GM19467 (cell line): ENCODE data around the gene PIANP.
"Not testable (repeated sequence)": the region's sequence is repeated elsewhere in the genome, so short reads cannot be mapped to it uniquely, and the experiment has no call there.

Experiments used
- ATAC-seq: cut with Tn5 transposase; IDR thresholded peaks from one replicate; pipeline ENCODE4 v1.9.1; 2021; ENCODE audit warnings: mild to moderate bottlenecking, moderate library complexity; ENCODE audit not compliant: unreplicated experiment

The PIANP gene

GRCh38 chr12:6708351-6708750 is 7.7 kb upstream of the PIANP start:
- not testable (repeated sequence) for ATAC-seq

- no peak for ATAC-seq
These were observed 3.0 kb upstream of the PIANP start for GRCh38 chr12:6703631-6704030.

- no peak for ATAC-seq
These were observed 608 bp upstream of the PIANP start for GRCh38 chr12:6701078-6701768.

GRCh38 chr12:6699989-6700645 is 498 bp downstream of the PIANP start:
- ATAC-seq = no peak

GRCh38 chr12:6699259-6699988 is 1.2 kb downstream of the PIANP start:
- ATAC-seq = no peak

- ATAC-seq = no peak
These were observed 2.1 kb downstream of the PIANP start for GRCh38 chr12:6698352-6699046.

- no peak for ATAC-seq
These were observed 2.8 kb downstream of the PIANP start for GRCh38 chr12:6697584-6698351.

GRCh38 chr12:6696690-6697583 is 3.7 kb downstream of the PIANP start:
- no peak for ATAC-seq

- no peak for ATAC-seq
These were observed 5.1 kb downstream of the PIANP start for GRCh38 chr12:6695313-6696045.

- ATAC-seq = no peak
These were observed 5.9 kb downstream of the PIANP start for GRCh38 chr12:6694701-6695100.

GRCh38 chr12:6693832-6694355 is 6.7 kb downstream of the PIANP start:
- no peak for ATAC-seq

- no peak for ATAC-seq
These were observed 7.7 kb downstream of the PIANP start for GRCh38 chr12:6692888-6693287.

- ATAC-seq = no peak
These were observed 9.1 kb downstream of the PIANP start for GRCh38 chr12:6691473-6691872.

- ATAC-seq = peak; percentile 85
These were observed 11.4 kb downstream of the PIANP start, which contains the start of gene ZNF384 for GRCh38 chr12:6688999-6689882. Gene ZNF384, minus strand, starts transcription at chr12:6689375. Its CDS starts 9,855 bp downstream, at chr12:6679520.

GRCh38 chr12:6688543-6688998 is 12.0 kb downstream of the PIANP start:
- ATAC-seq = peak; percentile 1

GRCh38 chr12:6685814-6686213 is 14.8 kb downstream of the PIANP start:
- no peak for ATAC-seq

GRCh38 chr12:6684609-6685008 is 16.0 kb downstream of the PIANP start:
- ATAC-seq = no peak
